ENCODE data around the gene PTPRK.
"Not testable (repeated sequence)": the region's sequence is repeated elsewhere in the genome, so short reads cannot be mapped to it uniquely, and the experiment has no call there.

Gene PTPRK

DNA sequence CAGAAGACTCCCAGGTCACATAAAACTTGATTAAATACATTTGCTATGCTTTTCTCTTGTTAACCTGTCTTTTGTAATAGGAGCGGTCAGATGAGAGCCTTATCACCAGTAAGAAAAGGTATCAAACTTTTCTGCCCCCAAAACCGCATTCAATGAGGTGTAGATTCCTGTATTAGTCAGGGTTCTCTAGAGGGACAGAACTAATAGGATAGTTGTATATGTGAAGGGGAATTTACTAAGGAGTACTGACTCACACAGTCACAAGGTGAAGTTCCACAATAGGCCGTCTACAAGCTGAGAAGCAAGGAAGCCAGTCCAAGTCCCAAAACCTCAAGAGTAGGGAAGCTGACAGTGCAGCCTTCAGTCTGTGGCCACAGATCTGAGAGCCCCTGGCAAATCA is 32.7 kb downstream of the PTPRK start:
- no peak for DNase-seq (ENCODE audit: low spot score)

DNA sequence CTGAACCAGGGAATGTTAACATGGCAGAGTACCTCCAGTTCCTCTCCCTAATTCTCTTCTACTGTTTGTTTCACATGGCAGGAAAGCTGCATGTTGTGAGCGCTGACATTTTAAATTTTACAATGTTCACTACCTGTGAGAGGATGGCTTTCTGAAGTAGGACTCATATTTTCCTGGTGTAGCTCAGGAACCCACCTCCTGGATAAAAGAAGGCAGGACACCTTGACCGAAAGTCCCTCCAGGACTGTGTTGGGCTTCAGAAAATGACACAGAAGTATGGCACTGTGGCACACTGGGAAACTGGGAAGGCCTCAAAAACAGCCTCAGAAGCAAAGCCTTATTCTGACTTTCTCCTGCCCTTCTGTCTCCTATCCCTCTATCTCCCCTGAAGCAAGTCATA is 33.3 kb downstream of the PTPRK start:
- DNase-seq (ENCODE audit: low spot score) = no peak

- not testable (repeated sequence) for DNase-seq (ENCODE audit: low spot score)
Measured at GRCh38 chr6:128486580-128486979, 33.8 kb downstream of the PTPRK start.

DNA sequence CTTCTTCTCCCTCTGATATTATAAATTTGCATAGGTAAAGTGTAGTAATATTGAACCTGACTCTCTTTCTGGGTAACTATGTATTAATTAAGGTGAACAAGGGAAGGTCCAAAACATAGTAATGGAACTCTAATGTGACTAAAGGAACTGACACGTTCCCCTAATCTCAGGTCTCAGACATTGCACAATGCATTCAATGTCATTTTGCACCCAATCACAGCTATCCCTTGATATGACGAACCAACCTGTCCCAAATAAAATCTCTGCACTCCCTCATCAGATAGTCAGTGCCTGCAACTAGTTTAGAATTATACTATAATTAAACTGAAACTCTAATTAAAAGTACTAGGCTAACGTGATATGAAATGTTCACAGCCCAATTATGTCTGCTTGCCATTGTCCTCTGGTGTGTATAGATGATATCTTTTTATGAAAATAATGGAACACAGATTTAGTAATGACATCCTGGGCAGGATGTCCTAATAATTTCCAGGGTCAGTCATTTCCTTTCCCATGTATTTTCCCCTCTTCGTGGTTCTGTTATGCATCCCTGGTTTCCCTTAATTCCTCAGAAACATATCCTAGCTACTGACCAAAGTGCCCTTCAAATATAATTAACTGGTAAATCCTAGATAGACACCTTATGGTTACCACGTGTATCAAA is 36.8 kb downstream of the PTPRK start:
- no peak for DNase-seq (ENCODE audit: low spot score)

DNA sequence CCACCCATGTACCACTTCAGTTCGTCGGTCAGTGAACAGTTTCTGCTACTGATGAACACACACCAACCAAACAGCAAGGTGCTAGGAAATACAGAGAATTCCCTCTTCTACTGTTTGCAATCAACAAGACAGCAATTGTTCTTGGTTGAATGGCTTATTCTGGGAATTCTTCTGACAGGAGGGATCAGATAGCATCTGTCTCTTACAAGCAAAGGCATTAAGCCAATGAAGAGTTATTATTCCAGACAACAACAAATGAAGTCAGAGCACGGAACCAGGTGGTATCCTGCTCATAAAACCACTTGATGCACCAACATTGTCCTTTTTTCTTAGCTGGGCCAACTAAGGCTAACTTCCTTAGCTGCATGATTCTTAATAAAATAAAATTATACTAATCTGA is 37.8 kb downstream of the PTPRK start:
- no peak for DNase-seq (ENCODE audit: low spot score)

DNA sequence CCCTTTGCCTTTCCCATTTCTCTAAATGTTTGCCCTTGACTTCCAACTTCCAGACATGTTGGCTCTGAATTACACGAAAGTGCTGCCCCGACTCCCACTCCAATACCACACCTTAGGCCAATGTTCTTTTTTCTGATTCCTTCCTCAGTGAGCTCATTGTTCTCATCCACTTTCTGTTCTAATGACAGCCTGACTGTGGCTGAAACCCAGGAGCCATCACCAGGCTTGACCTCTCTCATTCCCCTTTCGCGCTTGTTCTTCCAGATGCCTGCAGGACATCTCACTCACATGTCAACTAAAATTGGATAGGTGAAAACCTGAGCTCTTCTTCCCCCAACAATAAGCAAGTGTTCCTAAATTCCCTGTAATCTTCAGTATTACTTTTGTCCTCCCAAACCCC is 40.4 kb downstream of the PTPRK start:
- no peak for DNase-seq (ENCODE audit: low spot score)

- no peak for DNase-seq (ENCODE audit: low spot score)
Measured at GRCh38 chr6:128479048-128479666, 41.2 kb downstream of the PTPRK start.

- DNase-seq (ENCODE audit: low spot score) = no peak
Measured at GRCh38 chr6:128478230-128479047, 42.0 kb downstream of the PTPRK start.

- DNase-seq (ENCODE audit: low spot score) = no peak
Measured at GRCh38 chr6:128474933-128475332, 45.5 kb downstream of the PTPRK start.

DNA sequence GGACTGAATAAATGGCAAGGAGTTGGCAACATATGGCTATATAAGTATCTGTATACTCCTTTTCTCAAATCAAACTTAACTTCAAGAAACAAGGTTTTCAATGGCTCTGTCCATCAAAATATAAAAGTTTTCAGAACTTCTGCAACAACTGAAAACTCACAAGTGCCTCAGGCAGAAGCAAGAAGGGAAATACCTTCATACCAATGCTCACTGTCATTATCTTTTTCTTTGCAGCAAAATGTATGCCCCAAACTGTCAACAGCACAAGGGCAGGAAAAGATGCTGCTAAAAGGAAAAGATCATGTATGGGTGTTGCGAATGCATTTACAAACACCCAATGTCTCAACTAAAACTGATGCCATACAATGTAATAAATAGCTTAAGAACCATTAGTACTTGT is 45.9 kb downstream of the PTPRK start:
- no peak for DNase-seq (ENCODE audit: low spot score)

- no peak for DNase-seq (ENCODE audit: low spot score)
Measured at GRCh38 chr6:128471907-128472306, 48.5 kb downstream of the PTPRK start.

DNA sequence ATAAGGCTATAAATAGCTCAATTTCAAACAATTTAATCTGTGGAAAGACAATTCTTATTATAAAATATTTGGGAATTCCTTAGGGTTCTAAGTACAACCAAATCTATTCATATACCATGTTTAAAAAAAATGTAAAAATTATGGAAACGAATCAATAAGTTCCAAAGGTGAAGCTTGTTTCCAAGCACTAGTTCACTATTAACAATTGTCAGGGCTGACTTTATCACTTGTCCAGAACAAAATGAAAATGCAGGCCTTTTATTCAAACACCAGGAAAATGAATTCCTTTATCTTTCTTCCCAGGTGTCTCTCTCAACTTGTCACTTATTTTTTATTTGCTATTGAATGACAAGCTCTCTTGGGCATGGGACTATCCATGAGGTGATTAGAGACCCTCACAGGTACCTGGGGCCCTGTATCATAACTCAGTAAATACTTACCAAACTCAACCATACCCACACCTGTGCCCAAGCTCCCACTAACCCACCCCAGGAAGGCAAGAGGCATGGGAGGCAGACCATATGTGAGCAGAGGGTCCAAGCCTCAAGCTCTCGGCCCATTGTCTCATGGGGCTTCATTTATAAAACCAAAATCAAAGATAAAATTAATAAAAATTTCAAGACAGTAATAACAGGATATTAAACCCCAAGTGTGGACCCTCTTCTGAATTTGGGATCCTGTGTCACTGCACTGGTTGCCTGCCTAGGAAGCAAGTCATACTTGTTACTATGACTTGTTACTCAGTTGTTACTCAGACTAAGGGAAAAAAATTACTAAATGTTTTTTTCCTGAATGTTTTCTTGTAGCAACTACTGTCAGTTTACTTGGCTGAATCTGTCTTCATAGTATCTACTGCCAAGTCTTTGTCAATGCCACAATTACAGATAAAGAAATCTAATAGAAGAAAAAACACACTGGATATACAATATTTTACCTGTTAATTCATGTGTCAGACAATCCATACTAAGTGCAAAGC is 54.7 kb downstream of the PTPRK start:
- DNase-seq (ENCODE audit: low spot score) = no peak

GRCh38 chr6:128464790-128465189 is 55.6 kb downstream of the PTPRK start:
- no peak for DNase-seq (ENCODE audit: low spot score)

DNA sequence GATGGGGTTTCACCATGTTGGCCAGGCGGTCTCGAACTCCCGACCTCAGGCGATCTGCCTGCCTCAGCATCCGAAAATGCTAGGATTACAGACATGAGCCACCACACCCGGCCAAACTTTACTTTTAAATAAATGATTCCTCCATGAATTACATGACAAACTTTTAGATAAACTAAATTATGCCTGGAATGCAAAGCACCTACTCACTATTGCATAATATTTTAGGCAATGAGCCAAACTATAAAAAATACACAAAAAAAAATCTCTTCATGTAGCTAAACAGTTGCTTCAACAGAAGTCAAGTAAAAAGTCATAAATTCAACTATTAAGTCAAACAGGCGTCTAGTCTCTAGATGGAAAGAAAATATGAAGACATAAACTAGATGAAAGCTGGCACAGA is 56.5 kb downstream of the PTPRK start:
- no peak for DNase-seq (ENCODE audit: low spot score)

GRCh38 chr6:128461501-128461900 is 58.9 kb downstream of the PTPRK start:
- DNase-seq (ENCODE audit: low spot score) = no peak

DNA sequence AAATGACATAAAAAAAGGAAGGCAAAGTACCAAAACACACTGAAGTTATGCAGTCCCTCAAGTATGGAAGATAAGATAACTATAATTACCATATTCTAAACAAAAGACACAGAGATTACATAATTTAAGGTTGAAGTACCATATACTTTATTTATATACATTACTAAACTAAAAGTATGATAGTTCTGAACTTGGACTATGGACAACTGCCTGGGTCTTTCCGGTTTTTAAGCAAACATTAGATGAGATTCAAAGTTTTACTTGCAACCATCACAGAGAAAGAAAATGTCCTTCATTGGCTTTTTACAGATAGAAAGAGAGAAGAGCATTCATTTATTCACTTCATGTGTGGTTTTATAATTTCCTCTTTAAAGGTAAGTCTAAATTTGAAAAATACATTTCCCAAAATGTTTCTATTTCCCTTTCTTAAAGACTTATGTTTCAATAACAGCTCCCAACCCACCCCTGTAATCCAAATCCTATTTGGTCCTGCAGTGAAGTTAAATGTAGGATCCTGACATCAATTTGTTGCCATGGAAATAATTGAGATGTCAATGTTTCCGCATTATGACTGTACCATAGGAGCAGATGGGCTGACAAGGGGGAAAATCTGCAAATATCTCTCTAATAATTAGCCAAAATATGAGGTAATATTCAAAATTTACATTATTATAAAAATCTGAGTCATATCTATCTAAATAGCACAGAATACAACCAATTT is 63.7 kb downstream of the PTPRK start:
- no peak for DNase-seq (ENCODE audit: low spot score)

- DNase-seq (ENCODE audit: low spot score) = no peak
Measured at GRCh38 chr6:128455959-128456358, 64.4 kb downstream of the PTPRK start.

DNA sequence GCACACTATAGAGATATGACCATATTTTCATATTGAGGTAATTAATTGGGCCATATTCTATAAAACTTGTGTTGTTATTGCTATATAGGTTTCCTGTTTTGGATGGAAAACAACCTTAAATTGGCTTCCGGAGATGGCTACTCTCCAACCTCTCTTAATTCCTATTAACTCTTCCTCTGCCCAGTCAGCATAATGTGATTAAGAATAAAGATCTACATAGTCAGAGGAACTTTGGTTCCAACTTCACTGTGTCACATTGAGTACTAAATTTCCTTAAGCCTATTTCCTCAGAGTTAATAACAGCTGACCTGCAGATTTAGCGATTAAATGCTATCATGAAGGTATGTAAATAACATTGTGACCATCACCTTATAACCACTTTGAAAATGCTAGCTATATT is 67.7 kb downstream of the PTPRK start:
- no peak for DNase-seq (ENCODE audit: low spot score)

- DNase-seq (ENCODE audit: low spot score) = no peak
Measured at GRCh38 chr6:128446497-128446896, 73.9 kb downstream of the PTPRK start.

DNA sequence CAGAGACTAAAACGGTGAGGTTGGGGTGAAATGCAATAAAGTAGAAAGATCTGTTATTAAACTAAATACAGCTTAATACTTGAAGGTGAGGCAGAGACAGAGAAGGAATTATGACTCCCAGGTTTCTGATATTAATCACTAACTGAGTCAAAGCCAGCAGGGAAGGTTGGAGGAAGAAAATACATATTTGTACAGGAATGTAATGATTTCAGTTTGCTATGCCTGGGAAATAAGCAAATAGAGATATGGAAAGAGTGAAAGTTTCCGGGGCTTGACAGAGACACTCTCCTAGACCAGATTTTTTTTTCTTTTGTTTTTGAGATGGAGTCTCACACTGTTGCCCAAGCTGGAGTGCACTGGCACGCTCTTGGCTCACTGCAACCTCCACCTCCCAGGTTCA is 76.8 kb downstream of the PTPRK start:
- DNase-seq (ENCODE audit: low spot score) = no peak

GRCh38 chr6:128439627-128440026 is 80.8 kb downstream of the PTPRK start:
- DNase-seq (ENCODE audit: low spot score) = no peak

Measured in HuH-7.5 (cell line).